GM12878 (cell line): ENCODE measurements around the gene VIPR1. TPM values are rescaled to one million over a fixed set of nuclear protein-coding genes. Genes with fewer than 3 reads are reported as not detected.

ENCODE experiments used
- ATAC-seq: fragments of 200-7000 bp; cut with Tn5 transposase; 3 replicates; pipeline ENCODE4 v1.9.1; 2020; ENCODE audit warnings: mild to moderate bottlenecking, moderate library complexity
- BruUV-seq: library from RNA; stranded (reverse); fragments of 400-500 nt; replicated peaks from 2 replicates; lab custom pipeline; 2021; lab: Mats Ljungman, UMichigan
- CTCF ChIA-PET: fragments of 300-600 bp; sonication (Branson Sonifier 250); formaldehyde crosslinking; extraction: SDS; loops from one replicate; lab custom pipeline; 2021; ENCODE audit warnings: inconsistent platforms; lab: Yijun Ruan, JAX
- POLR2A ChIA-PET: fragments of 350-600 bp; formaldehyde crosslinking; extraction: SDS; loops from one replicate; lab custom pipeline; 2021; ENCODE audit warnings: inconsistent platforms; lab: Charles Lee
- RAD21 ChIA-PET: fragments of 300-600 bp; sonication (Branson Sonifier 250); formaldehyde crosslinking; loops from one replicate; lab custom pipeline; 2023; ENCODE audit warnings: antibody characterized with exemption; ENCODE audit not compliant: unreplicated experiment; lab: Charles Lee
- SMC1A ChIA-PET: fragments of 300-600 bp; sonication (Branson Sonifier 250); formaldehyde crosslinking; loops from one replicate; lab custom pipeline; 2023; ENCODE audit not compliant: unreplicated experiment, uncharacterized antibody; lab: Charles Lee
- DNase-seq: peaks from one replicate; pipeline ENCODE4 v3.0.0-alpha.2; 2011; ENCODE audit warnings: low read depth, low spot score
- FAIRE-seq: peaks from 3 replicates; lab custom pipeline; 2011; peaks lifted over from hg19 to GRCh38; lab: Jason Lieb, UNC
- H2AFZ ChIP-seq: 2 replicates; pipeline ENCODE4 v1.6.0; 2011; ENCODE audit warnings: low read depth, low read length, control low read depth; ENCODE audit not compliant: control insufficient read depth
- H3K27ac ChIP-seq: 2 replicates; pipeline ENCODE4 v1.5.1; 2011; ENCODE audit warnings: control low read depth; ENCODE audit not compliant: control insufficient read depth, insufficient read depth
- H3K27me3 ChIP-seq, 2 experiments: replicated peaks in 1 of 2; 2 replicates each; pipeline versions ENCODE4 v1.6.0 to v1.6.1; 2011; ENCODE audit warnings: low read length in 1 of 2; ENCODE audit not compliant: control insufficient read depth in 2 of 2, insufficient read depth in 2 of 2
- H3K36me3 ChIP-seq, 2 experiments: 2 replicates each; pipeline ENCODE4 v1.5.1; 2011; ENCODE audit warnings: low read length in 1 of 2; ENCODE audit not compliant: control insufficient read depth in 2 of 2, insufficient read depth in 2 of 2
- H3K4me1 ChIP-seq: 2 replicates; pipeline ENCODE4 v1.6.1; 2011; ENCODE audit warnings: mild to moderate bottlenecking, low read length, moderate library complexity, mixed read lengths; ENCODE audit not compliant: control insufficient read depth, insufficient read depth
- H3K4me2 ChIP-seq: 2 replicates; pipeline ENCODE4 v1.6.0; 2011; ENCODE audit warnings: control low read depth; ENCODE audit not compliant: control insufficient read depth, insufficient read depth
- H3K4me3 ChIP-seq: fragments of 200-600 bp; sonication (generic); 2 replicates; pipeline ENCODE4 v1.5.1; 2016
- H3K79me2 ChIP-seq: 2 replicates; pipeline ENCODE4 v1.6.0; 2011; ENCODE audit warnings: low read length; ENCODE audit not compliant: control insufficient read depth, insufficient read depth
- H3K9ac ChIP-seq: 2 replicates; pipeline ENCODE4 v1.8.0; 2011; ENCODE audit warnings: low read length, control low read depth, mixed read lengths; ENCODE audit not compliant: control insufficient read depth, insufficient read depth
- H3K9me3 ChIP-seq: replicated peaks from 3 replicates; pipeline ENCODE4 v1.5.1; 2011; ENCODE audit warnings: mild to moderate bottlenecking, low read length; ENCODE audit not compliant: control insufficient read depth, insufficient read depth
- H4K20me1 ChIP-seq: 2 replicates; pipeline ENCODE4 v1.6.0; 2011; ENCODE audit not compliant: control insufficient read depth, insufficient read depth
- ATF2 ChIP-seq: IDR thresholded peaks from 2 replicates; pipeline ENCODE4 v1.6.1; 2012; ENCODE audit warnings: low read length, inconsistent platforms
- CBX5 ChIP-seq: sonication (generic); IDR thresholded peaks from 2 replicates; pipeline ENCODE4 v1.6.1; 2016; ENCODE audit warnings: low read depth, moderate library complexity, mild to moderate bottlenecking, inconsistent platforms
- HCFC1 ChIP-seq: fragments of 150-350 bp; IDR thresholded peaks from 2 replicates; pipeline ENCODE4 v1.6.1; 2014; ENCODE audit warnings: low read length
- IKZF2 ChIP-seq, 2 experiments: fragments of 450-650 bp; IDR thresholded peaks; 2 replicates each; pipeline ENCODE4 v1.6.1; 2017; ENCODE audit warnings: mild to moderate bottlenecking in 2 of 2, moderate library complexity in 2 of 2
- IRF4 ChIP-seq: IDR thresholded peaks from 2 replicates; pipeline ENCODE4 v1.6.1; 2011; ENCODE audit warnings: low read depth, low read length
- NR2C1 ChIP-seq: fragments of 450-650 bp; IDR thresholded peaks from 2 replicates; pipeline ENCODE4 v1.6.1; 2017; ENCODE audit warnings: antibody characterized with exemption, mild to moderate bottlenecking, moderate library complexity
- NRF1 ChIP-seq: conservative IDR thresholded peaks from 2 replicates; pipeline ENCODE4 v1.6.1; 2011; ENCODE audit warnings: mild to moderate bottlenecking, low read depth, low read length, improper control_type of control experiment
- PAX8 ChIP-seq: fragments of 450-650 bp; IDR thresholded peaks from 2 replicates; pipeline ENCODE4 v1.6.1; 2017; ENCODE audit warnings: mild to moderate bottlenecking, moderate library complexity
- SMC3 ChIP-seq: IDR thresholded peaks from 2 replicates; pipeline ENCODE4 v1.6.1; 2011; ENCODE audit warnings: low read length, improper control_type of control experiment, borderline replicate concordance
- SREBF2 ChIP-seq: IDR thresholded peaks from 2 replicates; pipeline ENCODE4 v1.6.1; 2012; ENCODE audit warnings: mild to moderate bottlenecking, low read length
- STAT3 ChIP-seq: IDR thresholded peaks from 2 replicates; pipeline ENCODE4 v1.6.1; 2011; ENCODE audit warnings: low read depth, low read length, improper control_type of control experiment
- SUZ12 ChIP-seq: fragments of 200-600 bp; sonication (generic); IDR thresholded peaks from one replicate; pipeline ENCODE4 v1.6.1; 2018; ENCODE audit warnings: antibody characterized with exemption, mild to moderate bottlenecking; ENCODE audit not compliant: unreplicated experiment
- ZSCAN29 ChIP-seq: fragments of 450-650 bp; IDR thresholded peaks from 2 replicates; pipeline ENCODE4 v1.6.1; 2017; ENCODE audit warnings: mild to moderate bottlenecking, moderate library complexity
- WGBS: methylation state at CpG from one replicate; pipeline ENCODE4 v1.1.6; 2016; ENCODE audit warnings: low lambda C conversion rate; ENCODE audit not compliant: insufficient replicate concordance, insufficient coverage; ENCODE audit errors: missing lambda C conversion rate; 5-methylcytosine and 5-hydroxymethylcytosine counted together
- in situ Hi-C: fragments of 300-500 bp; cut with MboI; formaldehyde crosslinking; loops from 9 replicates; pipeline ENCODE4 v1.14.3; 2018; ENCODE audit warnings: mixed read lengths
- intact Hi-C: fragments of 100-400 bp; cut with micrococcal nuclease; formaldehyde crosslinking; loops from one replicate; pipeline ENCODE4 v1.14.2; 2022; ENCODE audit not compliant: unreplicated experiment
- polyA plus RNA-seq, 11 experiments: library from polyadenylated mRNA; depleted of rRNA in 4 of 11; unstranded in 6 of 11; stranded (reverse) in 5 of 11; fragments of >200 nt; fragmentation: Nextera tagmentation in 4 of 11; fragmentation: Illumina TruSeq in 1 of 11; extraction: Ambion mirVana in 4 of 11; extraction: Trizol in 1 of 11; gene quantifications; 1 replicate in 1 of 11; 2 replicates in 10 of 11; pipeline versions ENCODE4 v1.2.1 to v1.2.3, GENCODE V29; 2011 to 2016; ENCODE audit warnings: inconsistent platforms in 2 of 11, missing spikeins in 2 of 11, low read depth in 1 of 11
- total RNA-seq, 4 experiments: library from RNA; depleted of rRNA in 3 of 4; stranded (reverse); fragments of >200 nt in 3 of 4; fragmentation: Illumina TruSeq in 1 of 4; extraction: Trizol in 1 of 4; gene quantifications; 2 replicates each; pipeline versions ENCODE4 v1.2.1 to v1.2.3, GENCODE V29; 2013 to 2021
- TF ChIP-seq, protein P1 (sequence below): IDR thresholded peaks from 2 replicates; pipeline ENCODE4 v1.6.1; 2011; ENCODE audit warnings: borderline replicate concordance, low read depth, mild to moderate bottlenecking, moderate library complexity, mixed read lengths, low read length; ENCODE audit not compliant: insufficient read depth; ENCODE audit errors: extremely low read length
- TF ChIP-seq, protein P2 (sequence below): fragments of 450-650 bp; IDR thresholded peaks from 2 replicates; pipeline ENCODE4 v1.6.1; 2017; ENCODE audit warnings: antibody characterized with exemption, mild to moderate bottlenecking, moderate library complexity

Gene VIPR1
- total and polyA plus RNA-seq, 10 of the 15 experiments (the other 5 are each of a cell fraction or from before 2014, with no cell fraction given), result 0.03 to 0.28 (median 0.12) TPM; not detected in 6

- no peaks in the 10 kb centered on the region for H3K4me1 ChIP-seq
- DNase-seq (no peak), ATAC-seq (no peak), FAIRE-seq (no peak)
- H4K20me1 ChIP-seq, result no peaks in the 10 kb centered on the region
- H3K27ac ChIP-seq, result no peak overlapping the region
- no peak for TF ChIP-seq PAX8
- no peak for TF ChIP-seq NR2C1
- TF ChIP-seq ATF2, result no peak
- no peak for TF ChIP-seq IRF4
- TF ChIP-seq IKZF2 (IDR thresholded peaks at IDR 0.05), result no peak
- TF ChIP-seq STAT3, result no peak
- TF ChIP-seq CBX5, result no peak
- 0% methylated on average over 2 of the region's 2 CpGs for WGBS
- no TSS peak for BruUV-seq
- H3K9ac ChIP-seq, result no peak overlapping the region
- RAD21 ChIA-PET, result no interaction called here
- in situ Hi-C loops (no loop called here), intact Hi-C loops (no loop called here)
- no peak overlapping the region for H2AFZ ChIP-seq
- POLR2A ChIA-PET, result no interaction called here
- H3K9me3 ChIP-seq, result no peaks in the 10 kb centered on the region
- no peak overlapping the region for H3K4me3 ChIP-seq
- no peaks in the 10 kb centered on the region for H3K79me2 ChIP-seq
- CTCF ChIA-PET, result interaction anchor here (1.6 kb wide), 1 partner anchor 29 kb away, joined by 3 read pairs; no protein-coding TSS in a partner anchor
- no peaks in the 10 kb centered on the region for H3K27me3 ChIP-seq
- SMC1A ChIA-PET, result no interaction called here
- no peak overlapping the region for H3K4me2 ChIP-seq
- no peaks in the 10 kb centered on the region for H3K36me3 ChIP-seq
Measured at GRCh38 chr3:42515976-42516375, 13.5 kb downstream of the VIPR1 start.

- WGBS, result 32% methylated on average over 5 of the region's 5 CpGs
- in situ Hi-C loops, result no loop called here
- RAD21 ChIA-PET, result no interaction called here
- POLR2A ChIA-PET, result no interaction called here
- no peaks in the 10 kb centered on the region for H3K27me3 ChIP-seq
- H3K4me2 ChIP-seq, result no peak overlapping the region
- no peak overlapping the region for H2AFZ ChIP-seq
- no peaks in the 10 kb centered on the region for H4K20me1 ChIP-seq
- H3K27ac ChIP-seq, result no peak overlapping the region
- FAIRE-seq (no peak), ATAC-seq (no peak), DNase-seq (no peak)
- CTCF ChIA-PET, result interaction anchor here (1.6 kb wide), 1 partner anchor 29 kb away, joined by 3 read pairs; no protein-coding TSS in a partner anchor
- H3K36me3 ChIP-seq, result no peaks in the 10 kb centered on the region
- H3K79me2 ChIP-seq, result no peaks in the 10 kb centered on the region
- no peak overlapping the region for H3K9ac ChIP-seq
- SMC1A ChIA-PET, result no interaction called here
- BruUV-seq, result no TSS peak
- no peak overlapping the region for H3K4me3 ChIP-seq
- intact Hi-C loops, result no loop called here
- H3K9me3 ChIP-seq, result no peaks in the 10 kb centered on the region
- H3K4me1 ChIP-seq, result no peaks in the 10 kb centered on the region
- TF ChIP-seq, protein P1, sequence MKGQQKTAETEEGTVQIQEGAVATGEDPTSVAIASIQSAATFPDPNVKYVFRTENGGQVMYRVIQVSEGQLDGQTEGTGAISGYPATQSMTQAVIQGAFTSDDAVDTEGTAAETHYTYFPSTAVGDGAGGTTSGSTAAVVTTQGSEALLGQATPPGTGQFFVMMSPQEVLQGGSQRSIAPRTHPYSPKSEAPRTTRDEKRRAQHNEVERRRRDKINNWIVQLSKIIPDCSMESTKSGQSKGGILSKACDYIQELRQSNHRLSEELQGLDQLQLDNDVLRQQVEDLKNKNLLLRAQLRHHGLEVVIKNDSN, result no peak
- TF ChIP-seq HCFC1 (no peak), SUZ12 (no peak), SREBF2 (no peak), SMC3 (no peak), ZSCAN29 (no peak), NRF1 (no peak)
- TF ChIP-seq, protein P2, sequence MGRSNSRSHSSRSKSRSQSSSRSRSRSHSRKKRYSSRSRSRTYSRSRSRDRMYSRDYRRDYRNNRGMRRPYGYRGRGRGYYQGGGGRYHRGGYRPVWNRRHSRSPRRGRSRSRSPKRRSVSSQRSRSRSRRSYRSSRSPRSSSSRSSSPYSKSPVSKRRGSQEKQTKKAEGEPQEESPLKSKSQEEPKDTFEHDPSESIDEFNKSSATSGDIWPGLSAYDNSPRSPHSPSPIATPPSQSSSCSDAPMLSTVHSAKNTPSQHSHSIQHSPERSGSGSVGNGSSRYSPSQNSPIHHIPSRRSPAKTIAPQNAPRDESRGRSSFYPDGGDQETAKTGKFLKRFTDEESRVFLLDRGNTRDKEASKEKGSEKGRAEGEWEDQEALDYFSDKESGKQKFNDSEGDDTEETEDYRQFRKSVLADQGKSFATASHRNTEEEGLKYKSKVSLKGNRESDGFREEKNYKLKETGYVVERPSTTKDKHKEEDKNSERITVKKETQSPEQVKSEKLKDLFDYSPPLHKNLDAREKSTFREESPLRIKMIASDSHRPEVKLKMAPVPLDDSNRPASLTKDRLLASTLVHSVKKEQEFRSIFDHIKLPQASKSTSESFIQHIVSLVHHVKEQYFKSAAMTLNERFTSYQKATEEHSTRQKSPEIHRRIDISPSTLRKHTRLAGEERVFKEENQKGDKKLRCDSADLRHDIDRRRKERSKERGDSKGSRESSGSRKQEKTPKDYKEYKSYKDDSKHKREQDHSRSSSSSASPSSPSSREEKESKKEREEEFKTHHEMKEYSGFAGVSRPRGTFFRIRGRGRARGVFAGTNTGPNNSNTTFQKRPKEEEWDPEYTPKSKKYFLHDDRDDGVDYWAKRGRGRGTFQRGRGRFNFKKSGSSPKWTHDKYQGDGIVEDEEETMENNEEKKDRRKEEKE, result no peak
Measured at GRCh38 chr3:42516443-42516842, 14.0 kb downstream of the VIPR1 start.
